Naive B cell (primary cell): ENCODE data around the gene ADAMTSL5. TPM values are rescaled to one million over a fixed set of nuclear protein-coding genes. Genes with fewer than 3 reads are reported as not detected.
"Not testable (repeated sequence)": the region's sequence is repeated elsewhere in the genome, so short reads cannot be mapped to it uniquely, and the experiment has no call there.

Experiments used
- ATAC-seq, 2 donors: fragments of 150-1000 bp; cut with Tn5 transposase; 2 replicates each; pipeline ENCODE4 v1.10.0; 2021; ENCODE audit warnings: low read depth in 2 of 2, mild to moderate bottlenecking in 2 of 2, moderate library complexity in 2 of 2
- DNase-seq: peaks from one replicate; pipeline ENCODE4 v3.0.0; 2022
- H3K27ac Mint-ChIP-seq, 6 donors: one replicate each; pipeline ENCODE4 v1.8.0; 2020 to 2022; ENCODE audit warnings: mild to moderate bottlenecking in 6 of 6, mixed read lengths in 6 of 6, moderate library complexity in 5 of 6, inconsistent platforms in 2 of 6
- H3K27me3 Mint-ChIP-seq, 3 donors: one replicate each; pipeline ENCODE4 v1.8.0; 2021 to 2022; ENCODE audit warnings: mixed read lengths in 3 of 3, mild to moderate bottlenecking in 1 of 3
- H3K36me3 Mint-ChIP-seq, 2 donors: one replicate each; pipeline ENCODE4 v1.8.0; 2020 to 2022; ENCODE audit warnings: mixed read lengths in 2 of 2, inconsistent platforms in 1 of 2, mild to moderate bottlenecking in 1 of 2
- H3K4me1 Mint-ChIP-seq, 3 donors: one replicate each; pipeline ENCODE4 v1.8.0; 2020 to 2022; ENCODE audit warnings: mixed read lengths in 3 of 3, inconsistent platforms in 1 of 3, mild to moderate bottlenecking in 1 of 3, moderate library complexity in 1 of 3
- H3K4me3 Mint-ChIP-seq, 8 donors: one replicate each; pipeline ENCODE4 v1.8.0; 2020 to 2022; ENCODE audit warnings: mild to moderate bottlenecking in 8 of 8, mixed read lengths in 8 of 8, moderate library complexity in 8 of 8, inconsistent platforms in 2 of 8
- H3K9me3 Mint-ChIP-seq, 7 donors: one replicate each; pipeline ENCODE4 v1.8.0; 2020 to 2022; ENCODE audit warnings: mixed read lengths in 7 of 7, mild to moderate bottlenecking in 5 of 7, inconsistent platforms in 2 of 7, moderate library complexity in 1 of 7
- polyA plus RNA-seq, 6 donors: library from polyadenylated mRNA; unstranded; fragments of 300-500 nt; fragmentation: Illumina TruSeq; gene quantifications; one replicate each; pipeline ENCODE4 v1.2.3, GENCODE V29; 2021; ENCODE audit warnings: low read depth in 6 of 6

The ADAMTSL5 gene
- polyA plus RNA-seq, 6 donors from 2014 or later: not detected

DNA sequence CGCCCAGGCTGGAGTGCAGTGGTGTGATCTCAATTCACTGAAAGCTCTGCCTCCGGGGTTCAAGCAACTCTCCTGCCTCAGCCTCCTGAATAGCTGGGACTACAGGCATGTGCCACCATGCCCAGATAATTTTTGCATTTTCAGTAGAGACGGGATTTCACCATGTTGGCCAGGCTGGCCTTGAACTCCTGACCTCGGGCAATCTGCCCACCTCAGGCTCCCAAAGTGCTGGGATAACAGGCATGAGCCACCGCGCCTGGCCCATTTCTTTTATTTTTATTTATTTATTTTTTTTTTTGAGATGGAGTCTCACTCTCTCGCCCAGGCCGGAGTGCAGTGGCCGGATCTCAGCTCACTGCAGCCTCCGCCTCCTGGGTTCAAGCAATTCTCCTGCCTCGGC lies 26.9 kb upstream of the ADAMTSL5 start:
- H3K4me1 Mint-ChIP-seq, H3K4me3 Mint-ChIP-seq, ATAC-seq: not testable (repeated sequence)

DNA sequence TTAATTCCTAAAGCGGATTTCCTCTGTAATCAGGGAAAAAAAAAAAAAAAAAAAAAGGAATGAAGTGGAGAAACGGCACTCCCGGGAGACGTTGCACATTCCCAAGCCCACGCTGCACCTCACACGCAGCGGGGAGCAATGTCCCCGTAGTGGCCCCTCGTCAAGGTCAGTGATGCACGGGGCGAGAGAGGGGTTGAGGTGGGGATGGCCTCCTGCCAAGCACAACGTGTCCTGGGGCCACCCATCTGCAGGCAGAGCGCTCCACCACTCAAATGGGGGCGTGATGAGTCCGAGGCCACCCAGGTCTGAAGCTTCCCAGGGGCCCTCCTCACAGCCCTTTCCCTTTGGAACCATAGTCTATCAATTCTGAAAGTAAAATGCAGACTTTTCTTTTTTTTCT lies 26.2 kb upstream of the ADAMTSL5 start:
- no peaks in the 10 kb centered on the region for H3K4me1 Mint-ChIP-seq
- H3K27me3 Mint-ChIP-seq: peaks cover 11 to 48% (median 30%) of the 10 kb centered on the region in 3 donors
- DNase-seq (no peak), ATAC-seq (no peak)
- no peaks in the 10 kb centered on the region for H3K9me3 Mint-ChIP-seq
- H3K36me3 Mint-ChIP-seq: no peaks in the 10 kb centered on the region
- no peak overlapping the region for H3K27ac Mint-ChIP-seq
- H3K4me3 Mint-ChIP-seq: no peak overlapping the region

More for the DNA sequence above, 26.9 kb upstream of the ADAMTSL5 start:
- H3K27me3 Mint-ChIP-seq: peaks cover 13 to 53% (median 30%) of the 10 kb centered on the region in 3 donors
- not testable (repeated sequence) for H3K27ac Mint-ChIP-seq, H3K36me3 Mint-ChIP-seq, H3K9me3 Mint-ChIP-seq, DNase-seq

DNA sequence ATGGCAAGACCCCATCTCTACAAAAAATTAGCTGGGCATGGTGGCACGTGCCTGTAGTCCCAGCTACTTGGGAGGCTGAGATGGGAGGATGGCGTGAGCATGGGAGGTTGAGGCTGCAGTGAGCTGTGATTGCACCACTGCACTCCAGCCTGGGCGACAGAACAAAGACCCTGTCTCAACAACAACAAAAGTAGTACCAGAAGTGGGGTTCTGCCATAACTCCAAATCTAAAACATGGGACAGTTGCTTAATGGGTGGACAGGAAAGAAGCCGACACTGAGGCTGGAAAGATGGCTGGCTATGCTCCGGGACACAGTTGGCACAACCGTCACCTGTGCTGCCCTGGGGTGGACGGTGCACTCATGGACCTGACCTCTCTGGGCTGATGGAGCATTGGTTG lies 22.9 kb upstream of the ADAMTSL5 start:
- DNase-seq, H3K27ac Mint-ChIP-seq, ATAC-seq, H3K9me3 Mint-ChIP-seq, H3K4me1 Mint-ChIP-seq, H3K36me3 Mint-ChIP-seq: not testable (repeated sequence)
- Mint-ChIP-seq H3K27me3 (peaks cover 9 to 49% (median 32%) of the 10 kb centered on the region in 3 donors), H3K4me3 (peak overlapping the region in 1 of 8 donors; percentile 20)

DNA sequence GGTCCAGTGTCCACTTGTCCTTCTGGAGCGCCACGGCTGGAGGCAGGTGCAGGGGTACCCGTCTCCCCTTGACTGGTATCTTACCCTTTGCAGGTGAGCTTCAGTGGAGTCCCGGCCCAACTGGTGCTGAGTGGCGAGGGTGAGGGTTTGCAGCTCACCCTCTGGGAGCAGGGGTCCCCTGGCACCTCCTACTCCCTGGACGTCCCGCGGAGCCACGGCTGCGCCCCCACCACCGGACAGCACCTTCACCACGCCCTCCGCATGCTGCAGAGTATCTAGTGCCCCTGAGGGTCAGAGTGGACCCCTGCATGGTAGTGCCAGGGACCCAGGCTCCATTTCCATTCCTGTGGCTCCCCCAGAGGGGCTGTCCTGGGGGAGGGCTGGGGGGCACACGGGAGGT lies 22.2 kb upstream of the ADAMTSL5 start:
- Mint-ChIP-seq H3K4me1 (no peaks in the 10 kb centered on the region), H3K27ac (no peak overlapping the region), H3K9me3 (no peaks in the 10 kb centered on the region), H3K36me3 (no peaks in the 10 kb centered on the region), H3K27me3 (peaks cover 13 to 47% (median 29%) of the 10 kb centered on the region in 3 donors), H3K4me3 (no peak overlapping the region)
- ATAC-seq (no peak), DNase-seq (no peak)

DNA sequence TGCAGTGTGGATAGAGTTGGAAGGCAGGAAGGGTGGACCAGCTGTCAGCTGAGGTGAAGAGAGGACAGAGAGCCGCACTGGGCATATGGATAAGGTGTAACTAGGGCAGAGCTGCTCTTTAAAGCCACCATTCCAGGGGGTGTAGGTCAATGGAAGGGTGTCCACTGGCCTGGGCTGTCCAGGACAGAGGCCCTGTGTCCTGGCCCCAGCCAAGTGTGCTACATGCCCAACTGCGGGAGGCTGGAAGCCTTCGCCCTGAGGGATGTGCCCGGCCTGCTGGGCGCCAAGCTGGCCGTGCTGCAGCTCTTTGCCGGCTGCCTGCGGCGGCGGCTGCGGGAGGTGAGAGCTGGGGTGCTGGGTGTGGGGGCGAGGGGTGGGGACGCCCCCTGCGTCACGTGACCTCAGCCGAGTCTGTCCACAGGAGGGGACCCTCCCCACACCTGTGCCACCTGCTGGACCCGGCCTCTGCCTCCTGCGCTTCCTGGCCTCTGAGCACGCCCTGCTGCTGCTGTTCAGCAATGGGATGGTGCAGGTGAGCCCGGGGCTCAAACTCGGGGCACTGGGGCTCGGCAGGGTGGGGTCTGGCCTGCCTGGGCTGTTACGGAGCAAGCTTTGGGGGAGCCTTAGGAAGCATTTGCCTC lies 20.8 kb upstream of the ADAMTSL5 start:
- no peaks in the 10 kb centered on the region for H3K36me3 Mint-ChIP-seq

DNA sequence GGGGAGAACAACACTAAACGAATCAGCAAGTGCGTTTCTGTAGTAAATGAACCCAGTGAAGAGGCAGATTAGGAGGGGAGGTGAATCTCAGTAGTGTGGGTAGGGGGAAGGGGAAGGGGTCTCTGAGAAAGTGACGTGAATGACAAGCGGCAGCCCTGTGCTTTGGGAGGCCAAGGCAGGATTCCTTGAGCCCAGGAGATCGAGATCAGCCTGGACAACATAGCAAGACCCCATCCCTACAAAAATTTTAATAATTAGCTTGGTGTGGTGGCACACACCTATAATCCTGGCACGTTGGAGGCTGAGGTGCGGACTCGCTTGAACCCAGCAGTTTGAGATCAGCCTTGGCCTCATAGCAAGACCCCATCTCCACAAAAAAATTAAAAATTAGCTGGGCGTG lies 19.2 kb upstream of the ADAMTSL5 start:
- ATAC-seq (no peak), DNase-seq (no peak)
- Mint-ChIP-seq H3K27ac (no peak overlapping the region), H3K4me3 (no peak overlapping the region), H3K4me1 (no peaks in the 10 kb centered on the region), H3K36me3 (no peaks in the 10 kb centered on the region), H3K9me3 (no peaks in the 10 kb centered on the region), H3K27me3 (peaks cover 17 to 53% (median 39%) of the 10 kb centered on the region in 3 donors)

More for the DNA sequence above, 20.8 kb upstream of the ADAMTSL5 start:
- H3K27me3 Mint-ChIP-seq: peaks cover 14 to 53% (median 32%) of the 10 kb centered on the region in 3 donors
- DNase-seq (no peak), ATAC-seq (no peak)
- H3K4me1 Mint-ChIP-seq: no peaks in the 10 kb centered on the region
- no peak overlapping the region for H3K4me3 Mint-ChIP-seq
- H3K27ac Mint-ChIP-seq: no peak overlapping the region
- no peaks in the 10 kb centered on the region for H3K9me3 Mint-ChIP-seq

DNA sequence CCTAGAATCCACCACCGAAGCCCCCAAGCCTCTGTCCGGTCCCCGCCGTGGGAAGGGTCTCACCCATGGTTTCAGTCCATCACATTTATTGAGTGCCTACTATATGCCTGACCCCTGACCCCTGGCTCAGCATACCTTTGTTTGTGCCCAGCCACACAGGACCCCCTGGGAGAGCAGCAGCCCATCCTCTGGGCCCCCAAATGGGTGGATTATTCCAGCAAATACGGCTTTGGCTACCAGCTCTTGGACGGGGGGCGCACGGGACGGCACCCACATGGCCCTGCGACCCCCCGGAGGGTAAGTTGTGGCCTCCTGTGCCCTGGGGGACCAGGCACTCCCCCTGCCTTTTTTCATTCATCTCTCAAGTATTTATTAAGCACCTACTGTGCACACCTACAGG lies 18.8 kb upstream of the ADAMTSL5 start:
- no peaks in the 10 kb centered on the region for H3K9me3 Mint-ChIP-seq
- ATAC-seq (no peak), DNase-seq (no peak)
- peaks cover 18 to 57% (median 43%) of the 10 kb centered on the region in 3 donors for H3K27me3 Mint-ChIP-seq
- H3K4me1 Mint-ChIP-seq: no peaks in the 10 kb centered on the region
- H3K36me3 Mint-ChIP-seq: no peaks in the 10 kb centered on the region
- H3K4me3 Mint-ChIP-seq: no peak overlapping the region
- no peak overlapping the region for H3K27ac Mint-ChIP-seq

DNA sequence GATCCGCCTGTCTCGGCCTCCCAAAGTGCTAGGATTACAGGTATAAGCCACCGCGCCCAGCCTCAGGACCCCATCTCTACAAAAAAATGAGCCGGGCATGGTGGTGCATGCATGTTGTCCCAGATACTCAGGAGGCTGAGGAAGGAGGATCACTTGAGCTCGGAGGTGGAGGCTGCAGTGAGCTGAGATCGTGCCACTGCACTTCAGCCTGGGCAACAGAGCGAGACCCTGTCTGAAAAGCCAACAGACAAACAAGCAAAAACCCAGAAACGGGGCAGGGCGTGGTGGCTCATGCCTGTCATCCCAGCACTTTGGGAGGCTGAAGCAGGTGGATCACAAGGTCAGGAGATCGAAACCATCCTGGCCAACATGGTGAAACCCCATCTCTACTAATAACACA lies 18.0 kb upstream of the ADAMTSL5 start:
- not testable (repeated sequence) for H3K27ac Mint-ChIP-seq, H3K9me3 Mint-ChIP-seq, H3K36me3 Mint-ChIP-seq, ATAC-seq, DNase-seq, H3K4me3 Mint-ChIP-seq, H3K4me1 Mint-ChIP-seq
- peaks cover 23 to 64% (median 51%) of the 10 kb centered on the region in 3 donors for H3K27me3 Mint-ChIP-seq

DNA sequence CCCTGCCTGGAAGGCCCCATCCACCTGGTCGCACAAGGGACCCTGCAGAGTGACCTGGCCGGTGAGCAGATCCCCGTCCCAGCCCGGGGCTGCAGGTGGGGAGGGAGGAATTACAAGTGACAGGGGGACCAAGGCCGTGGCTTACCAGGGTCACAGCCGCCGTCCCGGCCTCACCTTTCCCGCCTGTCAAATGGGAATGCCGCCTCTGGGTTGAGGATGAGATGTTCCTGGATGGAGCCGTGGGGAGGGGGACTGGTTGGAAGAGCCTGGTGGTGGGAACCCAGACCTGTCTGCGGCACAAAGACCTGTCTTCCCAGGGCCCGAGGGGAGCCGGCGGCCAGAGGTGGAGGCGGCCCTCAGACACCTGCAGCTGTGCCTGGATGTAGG lies 16.6 kb upstream of the ADAMTSL5 start:
- DNase-seq: no peak
- Mint-ChIP-seq H3K36me3 (peaks cover 0 to 6% of the 10 kb centered on the region in 2 donors), H3K27ac (no peak overlapping the region), H3K4me1 (peaks cover 5 to 11% (median 9%) of the 10 kb centered on the region in 3 donors), H3K27me3 (peaks cover 29 to 71% (median 57%) of the 10 kb centered on the region in 3 donors), H3K4me3 (no peak overlapping the region), H3K9me3 (peaks cover 0 to 4% (median 0%) of the 10 kb centered on the region in 7 donors)
- ATAC-seq: no peak

DNA sequence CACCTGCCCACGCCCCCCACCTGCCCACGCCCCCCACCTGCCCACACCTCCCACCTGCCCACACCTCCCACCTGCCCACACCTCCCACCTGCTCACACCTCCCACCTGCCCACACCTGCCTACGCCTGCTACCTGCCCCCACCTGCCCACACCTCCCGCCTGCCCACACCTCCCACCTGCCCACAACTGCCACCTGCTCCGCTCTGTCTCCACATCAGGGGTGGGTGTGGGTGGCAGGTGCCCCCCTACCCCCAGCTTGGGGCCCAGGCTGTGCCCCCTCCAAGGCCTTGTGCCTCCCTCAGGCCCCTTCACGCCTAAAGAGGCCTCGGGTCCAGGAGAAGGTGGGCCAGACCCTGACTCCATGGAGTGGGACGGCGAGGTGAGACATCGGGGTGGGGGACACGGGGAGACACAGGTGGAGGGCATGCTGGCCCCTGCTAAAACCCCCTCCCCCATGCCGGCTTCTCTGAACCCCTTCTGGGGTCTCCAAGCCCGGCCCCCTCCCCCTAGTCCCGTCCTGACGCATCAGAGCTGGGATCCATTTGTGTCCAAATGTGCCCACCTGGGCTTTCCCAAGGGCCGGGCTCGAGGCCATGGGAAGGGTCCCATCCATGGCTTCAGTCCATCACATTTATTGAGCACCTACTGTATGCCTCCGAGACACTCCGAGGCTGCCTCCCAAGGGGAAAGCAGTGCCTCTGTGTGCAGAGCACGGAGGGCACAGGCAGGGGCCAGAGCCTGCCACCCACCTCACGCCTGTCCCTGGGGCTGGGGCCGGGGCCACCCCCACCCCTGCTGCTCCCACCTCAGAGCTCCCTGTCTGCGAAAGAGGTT lies 16.0 kb upstream of the ADAMTSL5 start:
- no peak for DNase-seq
- no peak overlapping the region for H3K27ac Mint-ChIP-seq
- peaks cover 0 to 9% of the 10 kb centered on the region in 2 donors for H3K36me3 Mint-ChIP-seq
- H3K4me1 Mint-ChIP-seq: peaks cover 7 to 12% (median 11%) of the 10 kb centered on the region in 3 donors
- no peak overlapping the region for H3K4me3 Mint-ChIP-seq
- H3K9me3 Mint-ChIP-seq: peaks cover 0 to 4% (median 0%) of the 10 kb centered on the region in 7 donors
- ATAC-seq: no peak
- peaks cover 30 to 73% (median 62%) of the 10 kb centered on the region in 3 donors for H3K27me3 Mint-ChIP-seq

DNA sequence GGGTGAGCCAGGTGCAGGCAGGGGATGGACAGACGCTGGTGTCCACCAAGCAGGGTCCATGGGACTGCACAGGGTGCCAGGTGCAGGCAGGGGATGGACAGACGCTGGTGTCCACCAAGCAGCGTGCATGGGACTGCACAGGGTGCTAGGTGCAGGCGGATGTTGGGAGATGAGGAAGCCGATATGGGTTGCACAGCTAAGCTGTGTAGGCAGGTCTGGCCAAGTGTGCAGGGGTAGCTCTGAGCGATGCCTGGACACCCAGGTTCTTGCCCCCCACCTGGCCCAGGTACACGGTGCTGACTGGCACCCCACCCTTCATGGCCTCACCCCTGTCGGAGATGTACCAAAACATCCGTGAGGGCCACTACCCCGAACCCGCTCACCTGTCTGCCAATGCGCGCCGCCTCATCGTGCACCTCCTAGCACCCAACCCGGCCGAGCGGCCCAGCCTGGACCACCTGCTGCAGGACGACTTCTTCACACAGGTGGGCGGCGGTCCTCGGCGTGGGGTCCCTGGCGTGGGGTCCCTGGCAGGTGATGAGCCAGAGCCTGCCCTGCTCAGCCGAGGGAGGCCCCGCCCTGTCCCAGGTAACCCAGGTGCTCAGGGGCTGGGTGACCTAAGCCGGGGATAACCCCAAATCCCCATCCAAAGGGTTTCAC lies 15.0 kb upstream of the ADAMTSL5 start:
- peaks cover 7 to 12% (median 11%) of the 10 kb centered on the region in 3 donors for H3K4me1 Mint-ChIP-seq
- H3K4me3 Mint-ChIP-seq: peak overlapping the region in 1 of 8 donors; percentile 70
- H3K36me3 Mint-ChIP-seq: peaks cover 0 to 9% of the 10 kb centered on the region in 2 donors
- DNase-seq: no peak
- H3K27ac Mint-ChIP-seq: no peak overlapping the region
- no peak for ATAC-seq
- H3K27me3 Mint-ChIP-seq: peaks cover 36 to 76% (median 60%) of the 10 kb centered on the region in 3 donors
- H3K9me3 Mint-ChIP-seq: peaks cover 0 to 4% (median 0%) of the 10 kb centered on the region in 7 donors

DNA sequence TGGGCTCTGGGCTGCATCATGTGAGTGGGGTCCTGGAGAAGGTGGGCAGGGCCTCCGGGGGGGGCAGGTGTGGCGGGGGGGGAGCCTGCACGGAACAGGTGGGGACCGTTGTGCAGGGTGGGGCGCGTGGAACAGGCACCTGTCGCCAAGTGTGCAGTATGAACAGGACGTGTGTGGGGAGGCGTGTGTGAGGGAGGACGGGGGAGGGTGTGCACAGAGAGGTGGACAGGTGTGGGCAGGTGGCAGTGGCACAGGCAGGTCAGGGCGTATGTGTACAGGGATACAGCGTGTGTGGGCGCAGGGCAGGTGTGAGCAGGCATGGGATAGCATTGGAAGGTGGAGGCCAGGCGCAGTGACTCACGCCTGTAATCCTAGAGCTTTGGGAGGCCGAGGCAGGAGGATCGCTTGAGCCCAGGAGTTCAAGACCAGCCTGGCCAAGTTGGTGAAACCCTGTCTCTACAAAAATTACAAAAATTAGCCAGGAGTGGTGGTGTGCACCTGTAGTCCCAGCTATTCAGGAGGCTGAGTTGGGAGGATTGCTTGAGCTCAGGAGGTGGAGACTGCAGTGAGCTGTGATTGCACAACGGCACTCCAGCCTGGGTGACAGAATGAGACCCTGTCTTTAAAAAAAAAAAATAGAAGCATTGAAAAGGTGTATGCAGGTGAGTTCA lies 14.3 kb upstream of the ADAMTSL5 start:
- ATAC-seq: no peak
- Mint-ChIP-seq H3K9me3 (peaks cover 0 to 4% (median 0%) of the 10 kb centered on the region in 7 donors), H3K36me3 (peaks cover 0 to 9% of the 10 kb centered on the region in 2 donors), H3K4me3 (no peak overlapping the region), H3K27ac (no peak overlapping the region), H3K4me1 (peaks cover 7 to 12% (median 11%) of the 10 kb centered on the region in 3 donors), H3K27me3 (peaks cover 36 to 79% (median 60%) of the 10 kb centered on the region in 3 donors)
- DNase-seq: no peak
